Kidney (tissue), 14 donors: Measurements from ENCODE around the gene RAI1. TPM values are rescaled to one million over a fixed set of nuclear protein-coding genes. Genes with fewer than 3 reads are reported as not detected.

Experiments
- DNase-seq, 5 donors: peaks; one replicate each; pipeline ENCODE4 v3.0.0-alpha.2; 2013 to 2020
- FAIRE-seq: peaks from 2 replicates; lab custom pipeline; 2012; peaks lifted over from hg19 to GRCh38; lab: Jason Lieb, UNC
- H3K27ac ChIP-seq, 2 donors: one replicate each; pipeline ENCODE4 v1.7.0; 2013; ENCODE audit warnings: low read depth in 2 of 2, low read length in 2 of 2, inconsistent platforms in 1 of 2
- H3K27me3 ChIP-seq: one replicate; pipeline ENCODE4 v1.7.1; 2013; ENCODE audit warnings: low read length, inconsistent platforms; ENCODE audit not compliant: control insufficient read depth, insufficient read depth
- H3K36me3 ChIP-seq, 3 donors: one replicate each; pipeline versions ENCODE4 v1.7.0 to v1.7.1; 2013; ENCODE audit warnings: low read length in 3 of 3, control low read depth in 1 of 3, inconsistent platforms in 1 of 3; ENCODE audit not compliant: insufficient read depth in 3 of 3, control insufficient read depth in 2 of 3
- H3K4me1 ChIP-seq, 3 donors: one replicate each; pipeline versions ENCODE4 v1.7.0 to v1.7.1; 2013; ENCODE audit warnings: low read length in 3 of 3, inconsistent platforms in 1 of 3, low read depth in 1 of 3; ENCODE audit not compliant: control insufficient read depth in 2 of 3, insufficient read depth in 2 of 3
- H3K4me3 ChIP-seq, 3 donors: one replicate each; pipeline versions ENCODE4 v1.7.0 to v1.8.1; 2013; ENCODE audit warnings: low read length in 3 of 3, control low read depth in 1 of 3, inconsistent platforms in 1 of 3
- H3K9ac ChIP-seq, 3 donors: one replicate each; pipeline versions ENCODE4 v1.7.0 to v1.7.1; 2013; ENCODE audit warnings: low read length in 3 of 3, control low read depth in 1 of 3, inconsistent platforms in 1 of 3
- H3K9me3 ChIP-seq, 3 donors: one replicate each; pipeline versions ENCODE4 v1.7.0 to v1.7.1; 2013; ENCODE audit warnings: low read length in 3 of 3, control low read depth in 1 of 3, inconsistent platforms in 1 of 3; ENCODE audit not compliant: control insufficient read depth in 2 of 3, insufficient read depth in 1 of 3
- intact Hi-C: fragments of 100-400 bp; cut with DNase I; formaldehyde crosslinking; loops from one replicate; pipeline ENCODE4 v1.11.1; 2022
- polyA plus RNA-seq: library from polyadenylated mRNA; stranded (reverse); fragments of 350-450 nt; fragmentation: Illumina TruSeq; extraction: RNeasy Lipid Tissue Mini Kit (QIAGEN cat#74804); gene quantifications from one replicate; pipeline ENCODE4 v1.2.3, GENCODE V29; 2014; ENCODE audit warnings: low read depth, low replicate concordance; ENCODE audit not compliant: insufficient read depth
- total RNA-seq: library from RNA; stranded (reverse); fragmentation: NEBNext Ultra II Directional; extraction: Animal tissue kit (Norgen Biotek cat#: 25700); gene quantifications from one replicate; pipeline ENCODE4 v1.2.1, GENCODE V29; 2021
- TF ChIP-seq, protein P1 (sequence below): IDR thresholded peaks from 3 replicates; pipeline ENCODE4 v1.5.1; 2012; ENCODE audit warnings: mild to moderate bottlenecking, moderate library complexity, borderline replicate concordance; ENCODE audit not compliant: insufficient read depth; ENCODE audit errors: extremely low read depth
- donor health status: control.
- donor health status: control.
- donor health status: control.
- donor health status: control.
- donor health status: control.
- donor health status: DM: yes; HTN: yes; CAD: no.
- donor health status: Normal renal cell carcinoma (clear cell type).

Gene RAI1
- total and polyA plus RNA-seq, 2 donors from 2014 or later: 6.7 to 50.5 TPM

DNA sequence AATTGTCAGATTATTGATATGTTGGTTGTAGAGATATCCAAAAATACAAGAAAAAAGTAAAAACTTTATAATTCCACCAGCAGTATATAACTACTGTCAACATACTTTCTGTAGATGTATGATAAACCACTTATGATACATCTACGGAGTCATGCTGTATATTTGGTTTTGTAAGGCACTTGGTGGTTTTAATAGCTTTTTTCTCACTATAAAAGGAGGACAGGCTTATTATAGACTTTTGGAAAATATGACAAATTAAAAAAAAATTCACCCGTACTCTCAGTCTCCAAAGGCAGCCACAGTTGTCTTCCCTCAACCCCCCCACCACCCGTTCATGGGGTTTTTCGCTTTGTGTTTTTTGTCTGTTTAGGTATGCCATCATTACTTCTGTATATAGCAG is 14.8 kb downstream of the RAI1 start:
- Histone ChIP-seq H3K9me3 (no peaks in the 10 kb centered on the region), H3K4me3 (no peak overlapping the region), H3K4me1 (peaks cover 12 to 61% (median 55%) of the 10 kb centered on the region in 3 donors), H3K27me3 (no peaks in the 10 kb centered on the region), H3K9ac (peak overlapping the region in 1 of 3 donors; percentile 74), H3K27ac (peak overlapping the region in 1 of 2 donors; percentile 94), H3K36me3 (no peaks in the 10 kb centered on the region)
- TF ChIP-seq, protein P1, sequence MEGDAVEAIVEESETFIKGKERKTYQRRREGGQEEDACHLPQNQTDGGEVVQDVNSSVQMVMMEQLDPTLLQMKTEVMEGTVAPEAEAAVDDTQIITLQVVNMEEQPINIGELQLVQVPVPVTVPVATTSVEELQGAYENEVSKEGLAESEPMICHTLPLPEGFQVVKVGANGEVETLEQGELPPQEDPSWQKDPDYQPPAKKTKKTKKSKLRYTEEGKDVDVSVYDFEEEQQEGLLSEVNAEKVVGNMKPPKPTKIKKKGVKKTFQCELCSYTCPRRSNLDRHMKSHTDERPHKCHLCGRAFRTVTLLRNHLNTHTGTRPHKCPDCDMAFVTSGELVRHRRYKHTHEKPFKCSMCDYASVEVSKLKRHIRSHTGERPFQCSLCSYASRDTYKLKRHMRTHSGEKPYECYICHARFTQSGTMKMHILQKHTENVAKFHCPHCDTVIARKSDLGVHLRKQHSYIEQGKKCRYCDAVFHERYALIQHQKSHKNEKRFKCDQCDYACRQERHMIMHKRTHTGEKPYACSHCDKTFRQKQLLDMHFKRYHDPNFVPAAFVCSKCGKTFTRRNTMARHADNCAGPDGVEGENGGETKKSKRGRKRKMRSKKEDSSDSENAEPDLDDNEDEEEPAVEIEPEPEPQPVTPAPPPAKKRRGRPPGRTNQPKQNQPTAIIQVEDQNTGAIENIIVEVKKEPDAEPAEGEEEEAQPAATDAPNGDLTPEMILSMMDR: no peak
- FAIRE-seq (no peak), DNase-seq (no peak)
- intact Hi-C loops: no loop called here

DNA sequence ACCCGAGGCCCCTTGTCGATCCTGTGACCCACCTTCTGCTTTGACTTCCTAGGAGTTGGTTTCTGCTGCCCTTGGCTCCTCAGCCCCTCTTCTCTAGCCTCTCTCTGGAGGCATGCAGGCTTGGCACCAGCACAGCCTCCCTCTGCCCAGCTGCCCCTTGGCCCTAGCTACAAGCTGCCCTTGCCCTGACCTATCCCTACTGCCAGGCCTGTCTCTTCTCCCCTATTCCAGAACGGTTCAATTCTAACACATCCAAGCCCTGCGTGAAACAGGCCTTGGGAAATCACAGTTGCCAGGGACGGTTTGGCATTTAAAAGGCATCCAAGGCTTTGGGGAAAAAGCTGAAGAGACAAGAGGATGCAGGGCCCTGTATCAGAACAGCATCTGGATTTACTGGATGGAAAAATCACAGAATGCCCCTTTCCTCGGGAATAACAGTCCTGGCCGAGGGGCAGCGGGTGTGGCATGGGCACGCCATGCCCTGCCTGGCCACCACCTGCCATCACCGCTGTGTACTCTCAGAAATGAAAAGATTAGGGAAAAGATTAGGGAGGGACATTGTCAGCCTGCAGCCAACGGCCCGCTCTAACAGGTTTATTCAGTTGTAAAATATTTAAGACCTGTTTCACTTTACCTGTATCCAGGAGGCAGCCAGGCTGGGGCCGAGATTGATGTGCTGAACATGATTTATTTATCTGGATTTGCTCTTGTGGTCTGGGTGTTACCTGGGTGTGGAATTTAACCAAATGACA is 15.8 kb downstream of the RAI1 start:
- peak in 1 of 5 donors; percentile 22 for DNase-seq
- intact Hi-C loops: no loop called here
- TF ChIP-seq, protein P1: no peak
- Histone ChIP-seq H3K9me3 (no peaks in the 10 kb centered on the region), H3K27me3 (no peaks in the 10 kb centered on the region), H3K27ac (peak overlapping the region; percentile 25 to 62), H3K9ac (no peak overlapping the region), H3K36me3 (no peaks in the 10 kb centered on the region), H3K4me1 (peaks cover 9 to 59% (median 50%) of the 10 kb centered on the region in 3 donors), H3K4me3 (no peak overlapping the region)
- no peak for FAIRE-seq

- intact Hi-C loops: no loop called here
- H3K9ac ChIP-seq: no peak overlapping the region
- FAIRE-seq: no peak
Measured at GRCh38 chr17:17698371-17698770, 17.1 kb downstream of the RAI1 start.

More at GRCh38 chr17:17698371-17698770, 17.1 kb downstream of the RAI1 start:
- Histone ChIP-seq H3K36me3 (no peaks in the 10 kb centered on the region), H3K4me1 (peaks cover 4 to 62% (median 42%) of the 10 kb centered on the region in 3 donors), H3K27ac (no peak overlapping the region), H3K27me3 (no peaks in the 10 kb centered on the region), H3K9me3 (no peaks in the 10 kb centered on the region), H3K4me3 (no peak overlapping the region)
- peak in 1 of 5 donors; percentile 72 for DNase-seq
- TF ChIP-seq, protein P1: no peak
